CD4-positive, alpha-beta T cell treated with Interleukin-6 at 100 ng/mL for 8 hours (primary cell): ENCODE measurements around the gene IL31RA.
"Not testable (repeated sequence)": the region's sequence is repeated elsewhere in the genome, so short reads cannot be mapped to it uniquely, and the experiment has no call there.

ENCODE experiments used
- DNase-seq: peaks from one replicate; pipeline ENCODE4 v3.0.0-alpha.2; 2020; ENCODE audit warnings: mixed read lengths, low spot score

The IL31RA gene

GRCh38 chr5:55850839-55851674 is at the start of gene IL31RA:
IL31RA (plus strand) TSS chr5:55851357; CDS start chr5:55851571, 214 bp downstream.
- no peak for DNase-seq

GRCh38 chr5:55808814-55809213 is 42.3 kb upstream of the IL31RA start:
- peak; percentile 7 for DNase-seq

GRCh38 chr5:55815939-55816338 is 35.2 kb upstream of the IL31RA start:
- DNase-seq, result not testable (repeated sequence)

GRCh38 chr5:55816342-55816741 is 34.8 kb upstream of the IL31RA start:
- DNase-seq, result no peak

GRCh38 chr5:55817030-55817429 is 34.1 kb upstream of the IL31RA start:
- DNase-seq, result no peak

- no peak for DNase-seq
Measured at GRCh38 chr5:55820488-55820887, 30.7 kb upstream of the IL31RA start.

GRCh38 chr5:55821731-55822512 is 29.2 kb upstream of the IL31RA start:
- no peak for DNase-seq

- no peak for DNase-seq
Measured at GRCh38 chr5:55823151-55823796, 27.9 kb upstream of the IL31RA start.

GRCh38 chr5:55829956-55830355 is 21.2 kb upstream of the IL31RA start:
- no peak for DNase-seq

GRCh38 chr5:55832446-55832845 is 18.7 kb upstream of the IL31RA start:
- no peak for DNase-seq

GRCh38 chr5:55836191-55836590 is 15.0 kb upstream of the IL31RA start:
- DNase-seq, result no peak

GRCh38 chr5:55841976-55842375 is 9.2 kb upstream of the IL31RA start:
- DNase-seq, result no peak

- DNase-seq, result no peak
Measured at GRCh38 chr5:55847837-55848236, 3.3 kb upstream of the IL31RA start.

GRCh38 chr5:55848783-55849182 is 2.4 kb upstream of the IL31RA start:
- no peak for DNase-seq

- DNase-seq, result no peak
Measured at GRCh38 chr5:55851675-55851979, 470 bp downstream of the IL31RA start.

- no peak for DNase-seq
Measured at GRCh38 chr5:55852503-55852902, 1.3 kb downstream of the IL31RA start.

GRCh38 chr5:55853041-55853670 is 2.0 kb downstream of the IL31RA start:
- DNase-seq, result no peak

- DNase-seq, result no peak
Measured at GRCh38 chr5:55853818-55854217, 2.7 kb downstream of the IL31RA start.

GRCh38 chr5:55855509-55855908 is 4.4 kb downstream of the IL31RA start:
- DNase-seq, result no peak

GRCh38 chr5:55856516-55857246 is 5.5 kb downstream of the IL31RA start:
- peak; percentile 44 for DNase-seq

GRCh38 chr5:55857247-55857640 is 6.1 kb downstream of the IL31RA start:
- DNase-seq, result no peak

GRCh38 chr5:55858104-55858503 is 6.9 kb downstream of the IL31RA start:
- no peak for DNase-seq
